ENCODE measurements around the gene RYR3.

DNA sequence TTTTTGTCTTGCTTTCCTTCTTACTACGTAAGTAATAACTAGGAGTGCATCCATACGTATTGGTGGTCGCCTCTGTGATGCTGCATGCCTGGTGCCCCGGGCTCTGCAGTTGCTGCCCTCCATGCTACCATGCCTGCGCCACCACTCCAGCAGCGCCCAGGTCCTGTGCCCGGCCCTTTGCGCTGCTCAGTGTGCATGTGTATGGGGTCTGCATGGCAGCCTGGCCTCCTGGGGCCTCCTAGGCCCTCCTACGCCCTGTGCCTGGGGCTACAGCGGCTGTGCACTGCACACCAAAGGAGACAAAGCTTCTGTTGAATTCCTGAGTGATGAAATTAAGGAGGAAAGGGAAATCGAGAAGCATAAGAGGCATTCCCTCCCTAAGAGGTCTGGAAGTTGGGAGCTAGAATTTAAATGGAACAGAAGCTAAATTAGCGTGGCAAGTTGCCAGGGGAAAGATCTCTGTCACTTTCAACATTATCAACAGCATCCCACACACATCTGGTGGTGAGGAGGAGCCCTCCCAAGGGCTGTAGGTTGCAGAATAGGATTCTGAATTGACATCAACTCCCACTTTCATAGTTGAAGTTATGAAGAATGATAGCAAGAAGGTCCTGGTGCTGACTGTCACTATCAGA is 382.5 kb downstream of the RYR3 start:
- TF ChIP-seq CTCF (IDR thresholded peaks at IDR 0.05 in 2 of 3, conservative IDR thresholded peaks at IDR 0.05 in 1 of 3; ENCODE audit: control insufficient read depth in 2 of 3, extremely low read depth in 1 of 3, insufficient read depth in 1 of 3, low read depth in 3 of 3, low read length in 3 of 3) (no peak), RCOR1 (conservative IDR thresholded peaks at IDR 0.05; ENCODE audit: low read depth, low read length) (no peak), POLR2AphosphoS5 (IDR thresholded peaks at IDR 0.05; ENCODE audit: low read length) (no peak), CREB1 (IDR thresholded peaks at IDR 0.05; ENCODE audit: low read depth) (no peak), ATF2 (IDR thresholded peaks at IDR 0.05; ENCODE audit: low read length) (no peak), ZZZ3 (IDR thresholded peaks at IDR 0.05; ENCODE audit: control insufficient read depth, insufficient read length, low read depth) (no peak), TCF3 (IDR thresholded peaks at IDR 0.05; ENCODE audit: borderline replicate concordance, insufficient read depth, low read depth, low read length) (no peak), CBFB (IDR thresholded peaks at IDR 0.05; ENCODE audit: low read depth) (no peak), SREBF2 (IDR thresholded peaks at IDR 0.05; ENCODE audit: low read length) (no peak), PAX8 (IDR thresholded peaks at IDR 0.05) (no peak), ASH2L (IDR thresholded peaks at IDR 0.05; ENCODE audit: borderline replicate concordance, low read depth) (no peak), ZNF274 (IDR thresholded peaks at IDR 0.05; ENCODE audit: insufficient read depth, insufficient read length) (no peak)
